Spleen (tissue), 11 donors: ENCODE results near the gene GRK6. TPM values are rescaled to one million over a fixed set of nuclear protein-coding genes. Genes with fewer than 3 reads are reported as not detected.

ENCODE experiments used
- DNase-seq: peaks from one replicate; pipeline ENCODE4 v3.0.0-alpha.2; 2020
- H3K27ac ChIP-seq, 8 donors: fragments of 200-600 bp; sonication (generic) in 7 of 8; 1 replicate in 4 of 8; 2 replicates in 4 of 8; pipeline versions ENCODE4 v1.5.0 to v1.8.0; 2016 to 2021; ENCODE audit warnings: inconsistent platforms in 4 of 8, mild to moderate bottlenecking in 4 of 8, moderate library complexity in 1 of 8
- H3K27me3 ChIP-seq, 7 donors: fragments of 200-600 bp; sonication (generic) in 6 of 7; replicated peaks in 1 of 7; 1 replicate in 4 of 7; 2 replicates in 3 of 7; pipeline versions ENCODE4 v1.5.0 to v1.8.0; 2016 to 2021; ENCODE audit warnings: inconsistent platforms in 3 of 7, mild to moderate bottlenecking in 1 of 7
- H3K36me3 ChIP-seq, 6 donors: fragments of 200-600 bp; sonication (generic) in 5 of 6; 1 replicate in 4 of 6; 2 replicates in 2 of 6; pipeline versions ENCODE4 v1.5.0 to v1.8.0; 2016 to 2021; ENCODE audit warnings: inconsistent platforms in 2 of 6
- H3K4me1 ChIP-seq, 6 donors: fragments of 200-600 bp; sonication (generic) in 5 of 6; 1 replicate in 3 of 6; 2 replicates in 3 of 6; pipeline versions ENCODE4 v1.5.0 to v1.8.0; 2016 to 2021; ENCODE audit warnings: inconsistent platforms in 3 of 6
- H3K4me3 ChIP-seq, 8 donors: fragments of 200-600 bp; sonication (generic) in 7 of 8; 1 replicate in 4 of 8; 2 replicates in 4 of 8; pipeline versions ENCODE4 v1.5.0 to v1.8.0; 2016 to 2021; ENCODE audit warnings: inconsistent platforms in 4 of 8, mild to moderate bottlenecking in 4 of 8, moderate library complexity in 2 of 8
- H3K9me3 ChIP-seq, 8 donors: fragments of 200-600 bp; sonication (generic) in 7 of 8; 1 replicate in 4 of 8; 2 replicates in 4 of 8; pipeline versions ENCODE4 v1.5.0 to v1.8.0; 2016 to 2021; ENCODE audit warnings: inconsistent platforms in 4 of 8
- POLR2A ChIP-seq, 3 donors: fragments of 450-650 bp; IDR thresholded peaks; one replicate each; pipeline ENCODE4 v1.5.1; 2017; ENCODE audit warnings: antibody characterized with exemption in 3 of 3, mild to moderate bottlenecking in 1 of 3
- POLR2AphosphoS5 ChIP-seq, 3 donors: sonication (generic); formaldehyde crosslinking; IDR thresholded peaks; one replicate each; pipeline ENCODE4 v1.5.1; 2017; ENCODE audit warnings: antibody characterized with exemption in 3 of 3
- WGBS, 5 donors: extraction: QIAGEN DNeasy Blood & Tissue Kit in 3 of 5; methylation state at CpG; one replicate each; pipeline versions ENCODE4 v1.1.5 to v1.1.7; 2013 to 2018; 5-methylcytosine and 5-hydroxymethylcytosine counted together
- intact Hi-C: fragments of 100-400 bp; cut with DNase I; formaldehyde crosslinking; loops from one replicate; pipeline ENCODE4 v1.15.0; 2023; ENCODE audit warnings: low total_unique reads
- polyA plus RNA-seq, 3 donors: library from polyadenylated mRNA; stranded (reverse); fragments of 200-250 nt; gene quantifications; one replicate each; pipeline ENCODE4 v1.2.1, GENCODE V29; 2013
- total RNA-seq, 7 donors: library from RNA; depleted of rRNA in 3 of 7; stranded (reverse); fragments of >200 nt in 3 of 7; fragmentation: NEBNext Ultra II Directional in 4 of 7; extraction: Animal tissue kit (Norgen Biotek cat#: 25700) in 4 of 7; gene quantifications; one replicate each; pipeline versions ENCODE4 v1.1.0 to v1.2.1, GENCODE V29; 2016 to 2021
- TF ChIP-seq, protein P1 (sequence below), 11 experiments: fragments of 200-600 bp in 7 of 11; fragments of 450-650 bp in 4 of 11; sonication (generic) in 4 of 11; IDR thresholded peaks in 8 of 11; conservative IDR thresholded peaks in 3 of 11; 1 replicate in 7 of 11; 2 replicates in 4 of 11; pipeline versions ENCODE4 v1.4.0 to v1.8.0; 2016 to 2021; ENCODE audit warnings: antibody characterized with exemption in 11 of 11, inconsistent platforms in 4 of 11, mild to moderate bottlenecking in 1 of 11
- donor health status: healthy with polysubstance abuse.
- donor health status: DM: no; HTN: no; CAD: no; lungs with moderate emphysema.
- donor health status: DM: no; HTN: no; CAD: no.
- donor health status: Bipolar disorder and iron deficiency.
- donor health status: healthy.
- donor health status: DM: no; HTN: no; CAD: no.
- donor health status: DM: yes; HTN: yes; CAD: no.

GRK6 gene
- total and polyA plus RNA-seq, 10 donors: 45.7 to 170 (median 133) TPM

DNA sequence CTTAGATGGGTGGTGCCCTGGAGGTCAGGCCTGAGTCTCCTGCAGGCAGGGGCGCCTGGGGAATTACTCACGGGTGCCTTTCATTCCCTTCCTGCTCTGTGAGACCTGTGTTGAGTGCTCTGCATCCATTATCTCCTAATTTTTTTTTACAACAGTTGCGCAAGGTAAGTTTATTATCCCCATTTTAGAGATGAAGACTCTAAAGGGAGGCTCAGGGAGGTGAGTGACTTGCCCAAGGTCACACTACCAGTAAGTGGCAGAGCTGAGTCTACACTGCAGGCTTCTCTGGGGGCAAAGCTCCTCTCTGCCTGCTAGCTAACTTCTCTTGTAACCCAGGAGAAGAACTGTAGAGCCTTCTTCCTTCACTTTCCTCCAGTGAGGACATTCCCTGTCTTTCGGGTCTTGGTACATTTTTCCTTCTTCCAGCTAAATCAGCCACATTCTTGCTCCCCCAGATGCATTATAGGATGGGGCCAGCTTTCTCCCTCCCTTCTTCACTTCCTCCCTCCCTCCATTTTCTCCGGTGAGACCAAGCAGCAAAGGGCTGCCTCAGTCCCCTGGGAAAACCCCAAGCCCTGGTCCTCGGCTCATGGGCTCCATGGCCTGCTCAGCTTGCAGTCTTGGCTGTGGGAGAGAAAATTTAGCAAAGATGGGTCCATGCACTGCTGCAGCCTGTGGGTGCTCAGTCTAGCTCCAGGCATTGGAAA lies 21.9 kb downstream of the GRK6 start:
- no peaks in the 10 kb centered on the region for H3K9me3 ChIP-seq
- H3K36me3 ChIP-seq: peaks cover 0 to 9% (median 0%) of the 10 kb centered on the region in 6 donors
- peaks cover 15 to 76% (median 48%) of the 10 kb centered on the region in 6 donors for H3K4me1 ChIP-seq
- intact Hi-C loops: no loop called here
- no peak for DNase-seq
- no peak for TF ChIP-seq POLR2A (IDR thresholded peaks at IDR 0.05)
- TF ChIP-seq POLR2AphosphoS5 (IDR thresholded peaks at IDR 0.05): peak in 1 of 3 donors; percentile 16
- H3K27me3 ChIP-seq: peaks cover 0 to 33% (median 0%) of the 10 kb centered on the region in 7 donors
- 63 to 76% (median 70%) methylated on average over 6 of the region's 6 CpGs for WGBS, 5 donors
- H3K27ac ChIP-seq: peak overlapping the region in 1 of 8 donors; percentile 86
- H3K4me3 ChIP-seq: peak overlapping the region in 1 of 8 donors; percentile 83

DNA sequence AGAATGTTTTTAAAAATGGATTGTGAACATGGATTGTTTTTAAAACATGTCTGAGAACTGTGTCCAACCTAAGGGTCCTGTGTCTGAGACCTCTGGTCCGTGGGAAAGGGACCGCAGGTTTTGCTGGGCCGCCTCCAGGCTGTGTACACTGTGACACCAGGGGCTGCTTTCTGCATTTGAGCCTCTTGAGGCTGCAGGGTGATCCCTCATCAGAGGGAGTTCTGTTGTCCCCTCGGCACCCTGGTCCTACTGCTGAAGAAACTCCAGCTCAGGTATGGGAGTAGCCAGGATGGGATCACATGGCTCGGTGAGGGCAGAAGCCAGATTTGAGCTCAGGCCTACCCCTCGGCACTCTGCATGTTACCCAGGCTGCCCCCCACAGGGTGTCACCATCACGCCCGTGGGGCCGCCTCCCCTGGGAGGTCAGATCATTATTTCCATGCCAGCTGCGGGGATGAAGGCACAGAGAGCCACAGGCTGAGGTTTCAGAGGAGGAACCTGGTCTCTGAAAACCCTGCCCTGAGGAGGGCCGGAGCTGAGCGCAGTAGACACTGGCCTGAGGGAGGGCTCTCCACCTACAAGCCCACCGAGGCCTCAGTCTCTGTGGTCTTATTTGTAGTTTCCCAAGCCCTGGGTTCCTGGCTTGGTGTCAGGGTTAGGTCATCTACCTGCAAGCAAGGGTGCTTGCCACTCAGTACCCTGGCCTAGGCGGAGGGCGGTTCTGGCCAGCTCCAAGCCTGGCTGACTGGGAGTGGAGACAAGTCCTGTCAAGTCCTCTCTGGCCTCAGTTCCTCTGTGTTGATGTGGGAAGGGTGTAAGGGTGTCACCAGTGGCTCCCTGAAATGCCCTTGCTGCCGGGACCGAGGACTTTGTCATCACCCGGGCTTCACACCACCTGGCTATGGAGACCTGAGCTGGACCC lies 22.9 kb downstream of the GRK6 start:
- Histone ChIP-seq H3K4me3 (no peak overlapping the region), H3K36me3 (no peaks in the 10 kb centered on the region), H3K9me3 (no peaks in the 10 kb centered on the region), H3K27ac (no peak overlapping the region), H3K27me3 (peaks cover 0 to 36% (median 0%) of the 10 kb centered on the region in 7 donors), H3K4me1 (peaks cover 22 to 76% (median 55%) of the 10 kb centered on the region in 6 donors)
- peak; percentile 33 to 82 (median 49) for TF ChIP-seq POLR2AphosphoS5 (IDR thresholded peaks at IDR 0.05)
- TF ChIP-seq, protein P1, sequence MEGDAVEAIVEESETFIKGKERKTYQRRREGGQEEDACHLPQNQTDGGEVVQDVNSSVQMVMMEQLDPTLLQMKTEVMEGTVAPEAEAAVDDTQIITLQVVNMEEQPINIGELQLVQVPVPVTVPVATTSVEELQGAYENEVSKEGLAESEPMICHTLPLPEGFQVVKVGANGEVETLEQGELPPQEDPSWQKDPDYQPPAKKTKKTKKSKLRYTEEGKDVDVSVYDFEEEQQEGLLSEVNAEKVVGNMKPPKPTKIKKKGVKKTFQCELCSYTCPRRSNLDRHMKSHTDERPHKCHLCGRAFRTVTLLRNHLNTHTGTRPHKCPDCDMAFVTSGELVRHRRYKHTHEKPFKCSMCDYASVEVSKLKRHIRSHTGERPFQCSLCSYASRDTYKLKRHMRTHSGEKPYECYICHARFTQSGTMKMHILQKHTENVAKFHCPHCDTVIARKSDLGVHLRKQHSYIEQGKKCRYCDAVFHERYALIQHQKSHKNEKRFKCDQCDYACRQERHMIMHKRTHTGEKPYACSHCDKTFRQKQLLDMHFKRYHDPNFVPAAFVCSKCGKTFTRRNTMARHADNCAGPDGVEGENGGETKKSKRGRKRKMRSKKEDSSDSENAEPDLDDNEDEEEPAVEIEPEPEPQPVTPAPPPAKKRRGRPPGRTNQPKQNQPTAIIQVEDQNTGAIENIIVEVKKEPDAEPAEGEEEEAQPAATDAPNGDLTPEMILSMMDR (IDR thresholded peaks at IDR 0.05 in 8 of 11, conservative IDR thresholded peaks at IDR 0.05 in 3 of 11): no peak
- no peak for DNase-seq
- intact Hi-C loops: loop anchor here (5.0 to 10.0 kb wide), 2 partner anchors 47 to 135 kb away; partner anchors contain the start of genes MXD3 and PFN3
- 82 to 93% (median 88%) methylated on average over 15 to 18 of the region's 18 CpGs for WGBS, 5 donors

DNA sequence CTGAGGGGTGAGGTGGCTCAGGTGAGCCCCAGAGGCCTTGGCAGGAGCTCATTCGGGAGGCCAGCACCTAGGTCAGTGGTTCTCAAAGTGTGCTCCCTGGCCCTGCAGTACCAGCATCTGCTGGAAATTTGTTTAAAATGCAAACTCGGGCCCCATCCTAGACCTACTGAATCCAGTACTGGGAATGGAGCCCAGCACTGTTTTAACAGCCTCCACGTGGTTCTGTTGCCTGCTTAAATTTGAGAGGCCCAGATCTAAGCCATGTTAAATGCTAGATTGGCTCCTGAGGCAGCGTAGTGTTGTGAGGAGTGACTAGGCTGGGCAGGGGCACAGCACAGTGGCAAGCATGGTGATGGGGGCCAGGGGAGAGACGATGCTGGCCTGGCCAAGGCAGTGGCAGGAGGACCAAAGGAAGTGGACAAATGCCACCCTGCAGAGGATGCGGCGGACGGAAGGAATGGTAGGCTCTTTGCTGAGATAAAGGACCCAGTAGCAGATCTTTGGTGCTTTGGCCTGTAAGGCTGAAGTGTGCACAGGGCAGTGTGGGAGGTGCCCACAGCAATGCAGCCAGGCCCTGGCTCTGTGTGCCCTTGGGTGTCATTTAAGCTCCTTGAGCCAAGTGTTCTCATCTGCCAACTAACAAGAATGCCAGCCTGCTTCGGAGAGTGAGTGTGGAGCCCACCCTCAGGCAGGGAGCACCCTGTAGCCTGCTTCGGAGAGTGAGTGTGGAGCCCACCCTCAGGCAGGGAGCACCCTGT lies 24.4 kb downstream of the GRK6 start:
- no peaks in the 10 kb centered on the region for H3K9me3 ChIP-seq
- intact Hi-C loops: loop anchor here (5.0 to 10.0 kb wide), 2 partner anchors 49 to 136 kb away; partner anchors contain the start of genes MXD3 and PFN3
- DNase-seq: no peak
- peaks cover 0 to 36% (median 0%) of the 10 kb centered on the region in 7 donors for H3K27me3 ChIP-seq
- H3K27ac ChIP-seq: no peak overlapping the region
- no peaks in the 10 kb centered on the region for H3K36me3 ChIP-seq
- TF ChIP-seq POLR2AphosphoS5 (IDR thresholded peaks at IDR 0.05): peak in 2 of 3 donors; percentile 15 to 70
- no peak for TF ChIP-seq POLR2A (IDR thresholded peaks at IDR 0.05)
- no peak overlapping the region for H3K4me3 ChIP-seq
- 85 to 94% (median 93%) methylated on average over 8 to 10 of the region's 10 CpGs for WGBS, 5 donors
- peaks cover 19 to 74% (median 55%) of the 10 kb centered on the region in 6 donors for H3K4me1 ChIP-seq

DNA sequence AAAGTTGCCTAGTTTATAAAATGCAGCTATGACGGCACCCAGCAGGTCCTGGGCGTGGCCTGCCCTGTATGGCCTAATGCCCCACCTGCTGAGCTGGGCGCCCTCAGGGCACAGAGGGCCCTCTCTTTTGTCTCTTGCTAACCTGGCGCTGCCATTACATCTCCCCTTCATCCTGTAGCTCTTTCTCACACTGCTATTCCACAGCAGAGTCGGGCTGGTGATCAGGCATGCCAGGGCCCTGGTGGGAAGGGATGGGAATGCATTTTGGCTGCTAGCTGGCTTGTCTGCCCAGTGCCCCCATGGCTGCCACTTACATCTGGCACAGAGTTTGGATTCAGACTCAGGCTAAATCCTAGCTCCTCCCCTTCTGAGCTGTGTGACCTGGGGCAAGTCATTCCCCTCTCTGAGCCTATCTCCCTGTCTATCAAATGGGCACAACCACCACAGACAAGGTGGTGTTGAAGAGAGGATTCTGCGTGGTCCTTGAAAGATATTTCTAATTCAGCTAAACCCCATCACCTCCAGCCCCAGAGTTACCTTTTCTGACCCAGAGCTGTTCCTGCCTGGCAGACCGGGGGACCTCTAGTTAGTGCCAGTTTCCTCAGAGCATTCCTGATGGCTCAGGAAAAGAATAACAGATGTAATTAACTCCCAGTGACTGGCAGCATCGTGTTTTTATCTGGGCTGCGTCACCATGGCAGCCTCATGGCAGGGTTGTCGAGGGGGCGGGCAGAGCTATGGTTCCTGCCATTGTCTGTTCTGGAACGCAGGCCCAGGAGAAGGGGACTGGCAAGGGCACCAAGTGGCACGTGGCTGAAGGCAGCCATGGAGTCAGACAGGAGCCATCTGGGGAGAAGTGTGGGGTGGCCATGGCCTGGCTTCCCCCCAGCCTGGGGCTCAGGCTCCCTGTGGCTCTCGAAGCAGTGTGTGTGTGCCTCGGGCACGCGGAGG lies 26.5 kb downstream of the GRK6 start:
- peak; percentile 79 for DNase-seq
- 84 to 90% (median 88%) methylated on average over 13 to 17 of the region's 17 CpGs for WGBS, 5 donors
- Histone ChIP-seq H3K27ac (peak overlapping the region in 2 of 8 donors; percentile 90 to 91), H3K27me3 (peaks cover 0 to 27% (median 0%) of the 10 kb centered on the region in 7 donors), H3K4me3 (no peak overlapping the region), H3K9me3 (no peaks in the 10 kb centered on the region), H3K4me1 (peaks cover 15 to 73% (median 52%) of the 10 kb centered on the region in 6 donors), H3K36me3 (peaks cover 0 to 3% (median 0%) of the 10 kb centered on the region in 6 donors)
- TF ChIP-seq POLR2AphosphoS5 (IDR thresholded peaks at IDR 0.05) (peak in 1 of 3 donors; percentile 27), POLR2A (IDR thresholded peaks at IDR 0.05) (no peak)
- intact Hi-C loops: loop anchor here (5.0 to 10.0 kb wide), 2 partner anchors 51 to 138 kb away; partner anchors contain the start of genes MXD3 and PFN3
